GM21367 (cell line): ENCODE results near the gene KCNH3.

ENCODE experiments used
- ATAC-seq: cut with Tn5 transposase; IDR thresholded peaks from one replicate; pipeline ENCODE4 v1.9.1; 2021; ENCODE audit not compliant: unreplicated experiment

KCNH3 gene

GRCh38 chr12:49558526-49558925 is 19.7 kb downstream of the KCNH3 start:
- no peak for ATAC-seq

GRCh38 chr12:49559011-49559675 is 20.3 kb downstream of the KCNH3 start:
- ATAC-seq: no peak

GRCh38 chr12:49560695-49561094 is 21.9 kb downstream of the KCNH3 start:
- no peak for ATAC-seq

- ATAC-seq: no peak
Measured at GRCh38 chr12:49562233-49562632, 23.4 kb downstream of the KCNH3 start.

GRCh38 chr12:49562831-49563230 is 24.0 kb downstream of the KCNH3 start:
- ATAC-seq: no peak

- no peak for ATAC-seq
Measured at GRCh38 chr12:49563951-49564685, 25.3 kb downstream of the KCNH3 start.

- no peak for ATAC-seq
Measured at GRCh38 chr12:49564686-49565405, 26.0 kb downstream of the KCNH3 start.

- no peak for ATAC-seq
Measured at GRCh38 chr12:49565406-49566265, 26.8 kb downstream of the KCNH3 start.

GRCh38 chr12:49566361-49566760 is 27.5 kb downstream of the KCNH3 start:
- ATAC-seq: no peak

GRCh38 chr12:49567302-49567610 is 28.4 kb downstream of the KCNH3 start:
- no peak for ATAC-seq

- peak; percentile 63 for ATAC-seq
Measured at GRCh38 chr12:49567611-49568441, 29.0 kb downstream of the KCNH3 start, which contains the start of gene MCRS1. MCRS1 (minus strand) TSS chr12:49568142; CDS start chr12:49566731, 1,411 bp downstream.

GRCh38 chr12:49568442-49569162 is 29.8 kb downstream of the KCNH3 start:
- peak; percentile 4 for ATAC-seq

- no peak for ATAC-seq
Measured at GRCh38 chr12:49577589-49578315, 38.9 kb downstream of the KCNH3 start.

- no peak for ATAC-seq
Measured at GRCh38 chr12:49578471-49579112, 39.8 kb downstream of the KCNH3 start.

GRCh38 chr12:49580572-49581535 is 42.0 kb downstream of the KCNH3 start:
- ATAC-seq: no peak

GRCh38 chr12:49582201-49582600 is 43.4 kb downstream of the KCNH3 start:
- no peak for ATAC-seq

GRCh38 chr12:49582850-49583249 is 44.0 kb downstream of the KCNH3 start:
- ATAC-seq: no peak
